Glutamatergic neuron (in vitro differentiated cells): ENCODE results near the gene KCTD16. TPM values are rescaled to one million over a fixed set of nuclear protein-coding genes. Genes with fewer than 3 reads are reported as not detected.

Source experiments
- DNase-seq: peaks from one replicate; pipeline ENCODE4 v3.0.0; 2022
- H3K27ac Mint-ChIP-seq: one replicate; pipeline ENCODE4 v1.8.0; 2020; ENCODE audit warnings: mild to moderate bottlenecking, mixed read lengths, inconsistent platforms; ENCODE audit not compliant: unreplicated experiment
- H3K27me3 Mint-ChIP-seq: one replicate; pipeline ENCODE4 v1.8.0; 2020; ENCODE audit warnings: mild to moderate bottlenecking, moderate library complexity, mixed read lengths, inconsistent platforms; ENCODE audit not compliant: unreplicated experiment
- H3K36me3 Mint-ChIP-seq: one replicate; pipeline ENCODE4 v1.8.0; 2020; ENCODE audit warnings: mild to moderate bottlenecking, mixed read lengths, inconsistent platforms; ENCODE audit not compliant: unreplicated experiment
- H3K4me1 Mint-ChIP-seq: one replicate; pipeline ENCODE4 v1.8.0; 2020; ENCODE audit warnings: mild to moderate bottlenecking, low read depth, mixed read lengths, inconsistent platforms; ENCODE audit not compliant: unreplicated experiment
- H3K4me3 Mint-ChIP-seq: one replicate; pipeline ENCODE4 v1.8.0; 2020; ENCODE audit warnings: mild to moderate bottlenecking, mixed read lengths, inconsistent platforms; ENCODE audit not compliant: unreplicated experiment
- H3K9me3 Mint-ChIP-seq: one replicate; pipeline ENCODE4 v1.8.0; 2020; ENCODE audit warnings: mild to moderate bottlenecking, moderate library complexity, mixed read lengths, inconsistent platforms; ENCODE audit not compliant: unreplicated experiment
- CTCF ChIP-seq: fragments of 200-600 bp; sonication (generic); IDR thresholded peaks from one replicate; pipeline ENCODE4 v1.5.0; 2021; ENCODE audit not compliant: partially characterized antibody, unreplicated experiment
- total RNA-seq: library from RNA; stranded (reverse); fragmentation: NEBNext Ultra II Directional; extraction: Animal tissue kit (Norgen Biotek cat#: 25700); gene quantifications from one replicate; pipeline ENCODE4 v1.2.1, GENCODE V29; 2021; ENCODE audit not compliant: unreplicated experiment

Gene KCTD16
- total RNA-seq, 1 donor from 2014 or later = 16.9 TPM

- H3K27me3 Mint-ChIP-seq = no peaks in the 10 kb centered on the region
- peaks cover 6% of the 10 kb centered on the region for H3K4me1 Mint-ChIP-seq
- DNase-seq = no peak
- peak overlapping the region; percentile 50 for H3K4me3 Mint-ChIP-seq
- no peak overlapping the region for H3K27ac Mint-ChIP-seq
- peaks cover 4% of the 10 kb centered on the region for H3K9me3 Mint-ChIP-seq
- H3K36me3 Mint-ChIP-seq = no peaks in the 10 kb centered on the region
- no peak for TF ChIP-seq CTCF
Observed at GRCh38 chr5:144210655-144211054, 40.0 kb downstream of the KCTD16 start.

- peaks cover 3% of the 10 kb centered on the region for H3K4me1 Mint-ChIP-seq
- H3K27ac Mint-ChIP-seq = no peak overlapping the region
- no peak for DNase-seq
Observed at GRCh38 chr5:144219869-144220268, 49.2 kb downstream of the KCTD16 start.

GRCh38 chr5:144227363-144227999 is 56.8 kb downstream of the KCTD16 start:
- DNase-seq = no peak
- TF ChIP-seq CTCF = no peak
- H3K9me3 Mint-ChIP-seq = peaks cover 2% of the 10 kb centered on the region
- H3K4me1 Mint-ChIP-seq = peaks cover 8% of the 10 kb centered on the region
- H3K4me3 Mint-ChIP-seq = no peak overlapping the region
- H3K27ac Mint-ChIP-seq = no peak overlapping the region
- H3K27me3 Mint-ChIP-seq = peaks cover 3% of the 10 kb centered on the region
- H3K36me3 Mint-ChIP-seq = no peaks in the 10 kb centered on the region

More at GRCh38 chr5:144219869-144220268, 49.2 kb downstream of the KCTD16 start:
- Mint-ChIP-seq H3K36me3 (no peaks in the 10 kb centered on the region), H3K9me3 (peaks cover 4% of the 10 kb centered on the region), H3K4me3 (no peak overlapping the region), H3K27me3 (no peaks in the 10 kb centered on the region)
- no peak for TF ChIP-seq CTCF

GRCh38 chr5:144230806-144231205 is 60.1 kb downstream of the KCTD16 start:
- H3K36me3 Mint-ChIP-seq = no peaks in the 10 kb centered on the region
- no peak for TF ChIP-seq CTCF
- no peak overlapping the region for H3K4me3 Mint-ChIP-seq
- peaks cover 2% of the 10 kb centered on the region for H3K9me3 Mint-ChIP-seq
- H3K27ac Mint-ChIP-seq = peak overlapping the region; percentile 72
- no peak for DNase-seq
- H3K27me3 Mint-ChIP-seq = peaks cover 3% of the 10 kb centered on the region
- H3K4me1 Mint-ChIP-seq = peaks cover 16% of the 10 kb centered on the region

GRCh38 chr5:144232285-144232684 is 61.6 kb downstream of the KCTD16 start:
- peaks cover 3% of the 10 kb centered on the region for H3K27me3 Mint-ChIP-seq
- TF ChIP-seq CTCF = no peak
- H3K36me3 Mint-ChIP-seq = no peaks in the 10 kb centered on the region
- no peak for DNase-seq
- no peak overlapping the region for H3K27ac Mint-ChIP-seq
- H3K4me1 Mint-ChIP-seq = peaks cover 20% of the 10 kb centered on the region
- peaks cover 2% of the 10 kb centered on the region for H3K9me3 Mint-ChIP-seq
- H3K4me3 Mint-ChIP-seq = no peak overlapping the region
